ENCODE results near the gene WDR62. TPM values are rescaled to one million over a fixed set of nuclear protein-coding genes. Genes with fewer than 3 reads are reported as not detected.
A peak's percentile ranks its signal among the peaks of the same experiment; 100 is the strongest.

The WDR62 gene
- total and polyA plus RNA-seq, 12 donors = 1.6 to 33.7 (median 12.9) TPM

DNA sequence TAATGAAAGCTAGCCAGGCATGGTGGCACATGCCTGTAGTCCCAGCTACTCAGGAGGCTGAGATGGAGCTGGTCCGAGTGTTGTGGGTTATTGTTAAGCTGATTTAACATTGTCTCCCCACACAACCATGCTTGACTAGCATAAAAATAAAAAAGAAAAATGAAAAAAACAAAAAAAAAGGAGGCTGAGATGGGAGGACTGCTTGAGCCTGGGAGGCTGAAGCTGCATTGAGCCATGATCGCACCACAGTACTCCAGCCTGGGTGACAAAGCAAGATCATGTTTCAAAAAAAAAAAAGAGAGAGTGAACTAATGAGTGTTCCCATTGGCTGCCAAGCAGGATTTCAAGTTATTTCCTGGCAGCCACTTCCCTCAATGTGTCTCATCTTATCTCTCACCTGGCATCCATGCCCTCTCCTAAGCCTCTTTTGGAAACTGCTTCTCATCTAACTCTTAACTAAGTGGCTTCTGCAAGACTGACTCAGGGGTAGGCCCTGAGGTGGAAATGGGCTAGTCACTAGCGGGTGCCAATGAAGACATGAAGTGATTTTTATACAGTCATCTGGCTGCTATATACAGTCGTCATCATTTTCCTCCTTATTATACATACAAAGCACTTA is 5.5 kb upstream of the WDR62 start:
- Histone ChIP-seq H3K9me3 (peaks cover 0 to 3% (median 0%) of the 10 kb centered on the region in 11 donors), H3K27me3 (no peaks in the 10 kb centered on the region), H3K4me1 (peaks cover 0 to 11% (median 6%) of the 10 kb centered on the region in 9 donors), H3K27ac (no peak overlapping the region), H3K4me3 (no peak overlapping the region), H3K36me3 (peaks cover 0 to 5% (median 0%) of the 10 kb centered on the region in 9 donors)
- intact Hi-C loops (cut with DNase I) = no loop called here
- TF ChIP-seq, protein P1, sequence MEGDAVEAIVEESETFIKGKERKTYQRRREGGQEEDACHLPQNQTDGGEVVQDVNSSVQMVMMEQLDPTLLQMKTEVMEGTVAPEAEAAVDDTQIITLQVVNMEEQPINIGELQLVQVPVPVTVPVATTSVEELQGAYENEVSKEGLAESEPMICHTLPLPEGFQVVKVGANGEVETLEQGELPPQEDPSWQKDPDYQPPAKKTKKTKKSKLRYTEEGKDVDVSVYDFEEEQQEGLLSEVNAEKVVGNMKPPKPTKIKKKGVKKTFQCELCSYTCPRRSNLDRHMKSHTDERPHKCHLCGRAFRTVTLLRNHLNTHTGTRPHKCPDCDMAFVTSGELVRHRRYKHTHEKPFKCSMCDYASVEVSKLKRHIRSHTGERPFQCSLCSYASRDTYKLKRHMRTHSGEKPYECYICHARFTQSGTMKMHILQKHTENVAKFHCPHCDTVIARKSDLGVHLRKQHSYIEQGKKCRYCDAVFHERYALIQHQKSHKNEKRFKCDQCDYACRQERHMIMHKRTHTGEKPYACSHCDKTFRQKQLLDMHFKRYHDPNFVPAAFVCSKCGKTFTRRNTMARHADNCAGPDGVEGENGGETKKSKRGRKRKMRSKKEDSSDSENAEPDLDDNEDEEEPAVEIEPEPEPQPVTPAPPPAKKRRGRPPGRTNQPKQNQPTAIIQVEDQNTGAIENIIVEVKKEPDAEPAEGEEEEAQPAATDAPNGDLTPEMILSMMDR (IDR thresholded peaks at IDR 0.05) = no peak
- DNase-seq = no peak
- 84 to 92% methylated on average over 4 of the region's 4 CpGs for WGBS, 2 donors
- no peak for ATAC-seq

DNA sequence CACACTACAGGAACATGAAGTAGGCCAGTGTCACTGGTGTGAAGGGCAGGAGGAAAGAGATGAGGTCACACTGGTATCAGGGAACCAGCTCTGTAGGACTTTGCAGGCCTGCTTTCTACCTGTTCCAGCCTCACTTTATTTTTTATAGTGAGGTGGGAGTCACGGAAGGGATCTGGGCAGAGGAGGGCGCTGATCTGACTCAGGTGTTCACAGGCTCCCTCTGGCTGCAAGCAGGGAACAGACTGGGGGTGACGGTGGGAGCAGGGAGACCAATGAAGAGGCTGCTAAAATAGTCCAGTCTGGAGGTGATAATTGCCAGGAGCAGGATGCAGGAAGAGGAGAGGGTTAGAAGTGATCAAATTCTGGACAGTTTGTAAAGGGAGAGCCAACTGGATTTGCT is 3.5 kb upstream of the WDR62 start:
- no peak overlapping the region for H3K4me3 ChIP-seq
- ATAC-seq (no peak), DNase-seq (no peak)
- peaks cover 0 to 2% (median 0%) of the 10 kb centered on the region in 9 donors for H3K36me3 ChIP-seq
- H3K9me3 ChIP-seq = no peaks in the 10 kb centered on the region
- H3K27ac ChIP-seq = no peak overlapping the region
- H3K4me1 ChIP-seq = peaks cover 3 to 21% (median 16%) of the 10 kb centered on the region in 9 donors
- H3K27me3 ChIP-seq = no peaks in the 10 kb centered on the region
- intact Hi-C loops (cut with DNase I) = loop anchor here in 3 of 10 donors (5.0 to 10.0 kb wide), 3 partner anchors 39 to 64 kb away; partner anchors contain the start of genes ALKBH6 (in 1 of the 3), OVOL3 (in 1 of the 3), POLR2I (in 1 of the 3) and SDHAF1 (in 1 of the 3)
- TF ChIP-seq, protein P1 (IDR thresholded peaks at IDR 0.05) = peak in 5 of 9 donors; percentile 14 to 34 (median 24)
- WGBS, 2 donors = 53 to 55% methylated on average over 3 of the region's 3 CpGs

DNA sequence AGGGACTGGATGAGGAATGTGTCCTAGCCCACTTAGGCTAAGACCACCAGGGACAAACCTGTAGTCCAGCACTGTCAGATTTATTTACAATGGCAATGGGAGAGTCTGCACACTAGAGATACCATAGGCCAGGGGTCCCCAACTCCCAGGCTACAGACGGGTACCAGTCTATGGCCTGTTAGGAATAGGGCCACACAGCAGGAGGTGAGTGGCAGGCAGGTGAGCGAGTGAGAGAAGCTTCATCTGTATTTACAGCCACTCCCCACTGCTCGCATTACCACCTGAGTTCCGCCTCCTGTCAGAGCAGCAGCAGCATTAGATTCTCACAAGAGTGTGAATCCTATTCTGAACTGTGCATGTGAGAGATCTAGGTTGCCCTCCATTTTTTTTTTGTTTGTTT is 3.1 kb upstream of the WDR62 start:
- H3K27me3 ChIP-seq = no peaks in the 10 kb centered on the region
- intact Hi-C loops (cut with DNase I) = loop anchor here in 3 of 10 donors (5.0 to 10.0 kb wide), 3 partner anchors 39 to 63 kb away; partner anchors contain the start of genes ALKBH6 (in 1 of the 3), OVOL3 (in 1 of the 3), POLR2I (in 1 of the 3) and SDHAF1 (in 1 of the 3)
- no peak overlapping the region for H3K27ac ChIP-seq
- H3K36me3 ChIP-seq = no peaks in the 10 kb centered on the region
- TF ChIP-seq, protein P1 (IDR thresholded peaks at IDR 0.05) = no peak
- H3K4me3 ChIP-seq = no peak overlapping the region
- no peak for ATAC-seq
- DNase-seq = no peak
- 96 to 98% methylated on average over 4 of the region's 4 CpGs for WGBS, 2 donors
- H3K9me3 ChIP-seq = no peaks in the 10 kb centered on the region
- peaks cover 3 to 21% (median 16%) of the 10 kb centered on the region in 9 donors for H3K4me1 ChIP-seq

DNA sequence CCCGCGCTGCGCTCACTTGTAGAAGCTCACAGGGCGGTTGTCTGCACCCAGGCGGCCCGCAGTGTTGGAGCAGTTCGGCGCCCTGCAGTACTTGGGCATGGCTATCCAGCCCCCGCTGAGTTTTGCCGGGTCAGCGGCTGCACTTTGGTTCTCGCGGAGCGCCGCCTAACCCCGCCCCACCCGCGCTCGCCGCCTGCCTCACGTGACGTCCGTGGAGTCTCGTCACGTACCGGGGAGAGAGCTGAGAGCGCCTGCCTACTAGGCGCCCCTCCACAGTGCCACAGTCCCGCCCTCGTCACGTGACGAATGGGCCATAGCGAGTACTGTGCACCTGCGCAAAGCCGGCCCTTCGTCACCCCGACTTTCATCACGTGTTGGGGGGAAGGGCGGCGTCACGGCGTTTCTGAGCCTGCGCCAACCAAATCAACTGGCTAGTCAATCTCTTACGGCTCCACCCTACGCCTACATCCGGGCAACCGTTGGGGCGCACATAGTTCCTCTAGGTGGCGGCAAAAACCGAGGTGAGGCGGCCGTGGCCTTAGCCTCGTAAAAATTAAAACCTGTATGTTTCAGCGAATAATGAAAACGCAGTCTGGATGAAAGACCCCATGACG is 471 bp upstream of the WDR62 start, which contains the start of gene THAP8:
THAP8 (minus strand) TSS at position 167 of the 614 bp plus-strand sequence; CDS start at position 99, 68 bp downstream.
- H3K36me3 ChIP-seq = peaks cover 0 to 2% (median 0%) of the 10 kb centered on the region in 9 donors
- H3K4me3 ChIP-seq = peak within 1 kb of the TSS; percentile 43 to 75 (median 66)
- no peaks in the 10 kb centered on the region for H3K27me3 ChIP-seq
- H3K9me3 ChIP-seq = no peaks in the 10 kb centered on the region
- ATAC-seq = peak; percentile 96 to 98 (median 97)
- TF ChIP-seq, protein P1 (IDR thresholded peaks at IDR 0.05) = peak in 8 of 9 donors; percentile 33 to 84 (median 56)
- WGBS, 2 donors = 0 to 1% methylated on average over 56 of the region's 56 CpGs
- intact Hi-C loops (cut with DNase I) = loop anchor here in 5 of 10 donors (1.0 to 10.0 kb wide), 7 partner anchors 40 to 160 kb away; partner anchors contain the start of genes TBCB (in 4 of the 5), POLR2I (in 3 of the 5), ALKBH6 (in 2 of the 5) and OVOL3 (in 1 of the 5)
- peak within 1 kb of the TSS; percentile 86 to 97 (median 92) for H3K27ac ChIP-seq
- peaks cover 3 to 21% (median 16%) of the 10 kb centered on the region in 9 donors for H3K4me1 ChIP-seq
- DNase-seq = peak; percentile 100

Measured in heart right ventricle (tissue), 16 donors.